RPMI8226 (cell line): ENCODE data around the gene ELOA2.
A peak's percentile ranks its signal among the peaks of the same experiment; 100 is the strongest.
"Not testable (repeated sequence)": the region's sequence is repeated elsewhere in the genome, so short reads cannot be mapped to it uniquely, and the experiment has no call there.

ENCODE experiments used
- DNase-seq: peaks from one replicate; pipeline ENCODE4 v3.0.0-alpha.2; 2015

ELOA2 gene, protein sequence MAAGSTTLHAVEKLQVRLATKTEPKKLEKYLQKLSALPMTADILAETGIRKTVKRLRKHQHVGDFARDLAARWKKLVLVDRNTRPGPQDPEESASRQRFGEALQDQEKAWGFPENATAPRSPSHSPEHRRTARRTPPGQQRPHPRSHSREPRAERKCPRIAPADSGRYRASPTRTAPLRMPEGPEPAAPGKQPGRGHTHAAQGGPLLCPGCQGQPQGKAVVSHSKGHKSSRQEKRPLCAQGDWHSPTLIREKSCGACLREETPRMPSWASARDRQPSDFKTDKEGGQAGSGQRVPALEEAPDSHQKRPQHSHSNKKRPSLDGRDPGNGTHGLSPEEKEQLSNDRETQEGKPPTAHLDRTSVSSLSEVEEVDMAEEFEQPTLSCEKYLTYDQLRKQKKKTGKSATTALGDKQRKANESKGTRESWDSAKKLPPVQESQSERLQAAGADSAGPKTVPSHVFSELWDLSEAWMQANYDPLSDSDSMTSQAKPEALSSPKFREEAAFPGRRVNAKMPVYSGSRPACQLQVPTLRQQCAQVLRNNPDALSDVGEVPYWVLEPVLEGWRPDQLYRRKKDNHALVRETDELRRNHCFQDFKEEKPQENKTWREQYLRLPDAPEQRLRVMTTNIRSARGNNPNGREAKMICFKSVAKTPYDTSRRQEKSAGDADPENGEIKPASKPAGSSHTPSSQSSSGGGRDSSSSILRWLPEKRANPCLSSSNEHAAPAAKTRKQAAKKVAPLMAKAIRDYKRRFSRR

DNA sequence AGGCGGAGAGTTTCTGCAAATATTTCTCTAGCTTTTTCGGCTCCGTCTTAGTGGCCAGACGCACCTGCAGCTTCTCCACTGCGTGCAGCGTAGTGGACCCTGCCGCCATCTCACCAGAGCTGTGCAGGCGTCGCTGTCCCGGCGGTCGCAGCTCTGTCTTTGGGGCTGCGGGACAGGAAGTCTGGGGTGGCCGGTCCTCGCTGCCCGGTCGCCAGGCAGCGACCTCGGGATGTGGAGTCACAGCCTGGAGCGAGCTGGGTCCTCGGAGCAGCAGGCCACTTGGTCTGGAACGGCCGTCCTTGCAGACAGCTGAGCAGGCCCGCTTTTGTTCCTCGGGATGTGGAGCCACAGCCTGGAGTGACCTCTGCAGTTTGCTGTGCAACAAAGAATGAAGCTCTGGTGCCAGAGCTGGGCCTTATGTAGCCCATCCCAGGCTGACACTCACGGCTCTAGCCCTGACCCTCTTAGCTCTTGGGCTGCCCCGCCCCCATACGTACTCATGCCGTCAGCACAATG is at the start of gene ELOA2:
Gene ELOA2 (minus strand): TSS at position 466 of the 516 bp plus-strand sequence. CDS start 357 bp downstream, at position 109.
- DNase-seq = no peak

DNA sequence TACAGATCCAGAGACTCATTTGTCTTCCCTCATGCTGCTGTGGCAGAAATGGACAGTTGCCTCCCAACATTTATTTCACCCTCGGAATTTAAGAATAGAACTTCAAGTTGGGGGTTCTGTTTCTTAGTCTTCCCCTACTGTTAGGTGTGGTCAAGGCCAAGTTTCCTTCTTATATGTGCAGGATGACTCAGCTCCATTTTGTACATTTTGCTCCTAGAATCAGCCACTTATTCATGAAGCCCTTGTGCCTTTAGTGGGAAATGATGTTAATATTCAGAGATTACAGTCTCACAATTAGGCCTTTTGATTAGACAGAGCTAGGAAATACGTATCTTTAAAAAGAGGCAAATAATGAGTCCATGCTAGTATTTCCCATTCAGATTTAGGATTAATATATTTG is 46.2 kb upstream of the ELOA2 start:
- no peak for DNase-seq

DNA sequence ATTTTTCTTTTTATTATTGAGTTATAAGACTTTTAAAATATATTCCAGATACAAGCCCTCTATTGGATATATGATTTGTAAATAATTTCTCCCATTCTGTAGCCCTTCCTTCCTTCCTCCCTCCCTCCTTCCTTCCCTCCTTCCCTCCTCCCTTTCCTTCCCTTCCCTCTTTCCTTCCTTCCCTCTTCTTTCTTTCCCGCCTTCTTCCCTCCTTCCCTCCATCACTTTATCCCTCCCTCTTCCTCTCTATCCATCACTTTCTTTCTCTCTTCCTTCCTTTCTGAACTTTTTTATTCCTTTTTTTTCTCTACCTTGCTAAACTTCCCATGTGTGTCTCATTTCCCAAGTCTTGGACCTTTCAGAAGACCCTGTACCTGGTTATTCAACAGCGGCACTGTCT is 45.5 kb upstream of the ELOA2 start:
- no peak for DNase-seq

DNA sequence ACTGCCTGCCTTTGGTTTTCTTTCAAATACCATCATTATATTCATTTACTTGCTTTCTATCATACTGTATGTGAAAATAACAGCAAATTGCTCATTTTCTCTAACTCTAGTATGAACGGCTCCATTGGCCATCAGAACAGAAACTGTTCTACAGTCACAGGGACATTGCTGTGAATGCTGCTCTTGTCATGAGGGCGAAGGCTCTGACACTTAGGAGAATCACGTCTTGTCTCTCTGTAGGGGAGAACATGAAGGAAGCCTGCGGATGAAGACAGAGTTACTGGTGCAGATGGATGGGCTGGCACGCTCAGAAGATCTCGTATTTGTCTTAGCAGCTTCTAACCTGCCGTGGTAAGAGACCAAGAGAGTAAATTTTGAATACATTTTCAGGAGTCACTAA is 41.7 kb upstream of the ELOA2 start:
- no peak for DNase-seq

DNA sequence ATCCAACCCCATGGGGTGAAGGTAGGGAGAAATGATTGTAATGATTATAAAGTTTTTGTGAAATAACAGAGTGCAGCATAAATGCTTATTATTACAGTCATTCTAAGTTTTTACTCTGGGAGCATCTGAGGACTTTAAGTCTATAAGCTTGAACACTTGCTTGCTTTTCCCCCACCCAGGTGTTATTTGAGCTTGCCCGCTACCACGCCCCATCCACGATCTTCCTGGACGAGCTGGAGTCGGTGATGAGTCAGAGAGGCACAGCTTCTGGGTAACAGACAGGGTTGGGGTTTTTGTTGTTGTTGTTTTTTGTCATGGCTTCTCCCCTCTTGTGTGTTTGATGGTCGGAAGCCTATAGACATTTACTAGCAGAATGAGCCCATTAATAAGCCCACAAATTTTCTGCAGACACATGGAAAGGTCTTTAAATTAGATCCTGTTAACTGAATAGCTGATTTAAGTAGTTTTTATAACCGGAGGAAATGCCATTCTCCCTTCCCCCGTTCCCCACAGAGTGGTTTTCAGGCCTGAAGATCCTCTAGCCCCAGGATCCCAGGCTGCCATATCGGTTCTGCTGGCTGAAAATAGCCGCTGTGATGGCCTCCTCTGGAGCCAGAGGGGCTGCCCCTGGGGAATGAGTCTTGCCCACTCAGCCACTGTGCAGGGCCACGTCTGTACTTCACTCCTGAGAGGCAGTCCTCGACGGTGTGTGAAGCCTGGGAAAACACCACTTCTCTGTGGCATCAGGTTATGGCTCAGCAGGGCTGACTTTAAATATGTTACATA is 39.9 kb upstream of the ELOA2 start:
- no peak for DNase-seq

DNA sequence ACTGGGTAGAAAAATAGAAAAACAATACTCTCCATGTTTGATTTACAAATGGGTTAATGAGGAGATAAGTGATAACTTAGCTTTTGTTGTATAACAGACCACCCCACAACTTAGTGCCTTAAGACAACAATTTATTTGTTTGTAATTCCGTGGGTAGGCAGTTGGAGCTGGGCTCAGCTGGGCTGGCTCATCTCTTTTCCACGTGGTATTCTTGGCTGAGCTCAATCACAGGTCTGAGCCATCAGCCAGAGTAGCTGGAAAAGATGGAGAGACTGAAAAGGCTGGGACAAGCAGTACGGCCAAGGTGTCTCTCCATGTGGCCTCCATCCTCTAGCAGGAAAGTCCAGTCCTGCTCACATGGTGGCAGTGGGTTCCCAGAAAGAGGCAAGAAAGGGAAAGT is 32.2 kb upstream of the ELOA2 start:
- no peak for DNase-seq

DNA sequence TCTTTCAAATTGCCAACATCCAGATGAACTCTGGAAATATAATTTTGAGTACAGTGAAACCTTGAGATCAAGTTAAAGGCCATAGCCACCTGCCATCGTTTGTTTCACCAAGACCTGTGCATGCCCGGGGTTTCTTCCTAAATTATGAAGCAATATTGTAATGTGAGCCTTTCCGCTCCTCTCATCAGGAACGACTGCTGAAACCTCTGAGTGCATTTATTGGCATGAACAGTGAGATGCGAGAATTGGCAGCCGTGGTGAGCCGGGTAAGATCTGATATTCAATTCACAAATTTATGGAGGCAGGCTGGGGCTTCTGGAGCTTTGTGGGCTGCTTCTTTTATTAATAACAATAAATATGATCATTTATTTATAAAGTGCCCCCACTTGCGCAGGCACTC is 27.7 kb upstream of the ELOA2 start:
- no peak for DNase-seq

DNA sequence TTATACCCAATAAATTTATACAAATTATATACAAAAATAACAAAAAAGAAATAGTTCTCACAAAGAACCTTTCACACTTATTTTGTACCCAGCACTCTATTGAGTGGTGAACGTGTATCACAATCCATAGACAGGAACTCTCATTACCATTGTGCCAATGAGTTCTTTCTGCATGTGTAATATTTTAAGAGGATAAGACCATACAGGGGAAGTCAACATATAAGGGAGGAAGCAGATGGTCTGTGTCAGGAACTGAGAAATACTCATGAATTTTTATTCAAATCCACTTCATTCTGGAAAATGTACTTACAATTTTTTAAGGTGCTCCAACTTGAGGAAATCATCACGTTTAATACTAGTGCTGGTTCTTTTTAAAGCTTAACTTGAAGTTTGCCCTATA is 27.1 kb upstream of the ELOA2 start:
- DNase-seq = no peak

DNA sequence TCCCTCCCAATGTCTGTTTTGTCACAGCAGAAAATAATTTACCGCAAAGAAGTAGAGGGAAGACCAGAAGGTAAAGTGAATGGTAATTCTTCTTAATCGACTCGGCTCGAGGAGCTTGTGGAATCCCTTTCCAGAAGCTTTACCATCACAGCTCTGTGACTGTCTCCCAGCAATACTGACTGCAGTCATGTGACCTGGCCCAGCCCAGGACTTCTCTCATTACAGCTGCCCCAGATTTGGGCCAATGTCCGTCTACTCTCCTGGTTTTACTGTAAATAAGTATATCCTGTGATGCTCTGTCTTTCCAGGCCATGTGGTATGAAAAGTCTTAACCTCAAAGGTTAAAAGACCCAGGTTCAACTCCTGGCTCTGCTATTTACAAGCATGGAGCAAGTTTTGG is 18.9 kb upstream of the ELOA2 start:
- DNase-seq = no peak

DNA sequence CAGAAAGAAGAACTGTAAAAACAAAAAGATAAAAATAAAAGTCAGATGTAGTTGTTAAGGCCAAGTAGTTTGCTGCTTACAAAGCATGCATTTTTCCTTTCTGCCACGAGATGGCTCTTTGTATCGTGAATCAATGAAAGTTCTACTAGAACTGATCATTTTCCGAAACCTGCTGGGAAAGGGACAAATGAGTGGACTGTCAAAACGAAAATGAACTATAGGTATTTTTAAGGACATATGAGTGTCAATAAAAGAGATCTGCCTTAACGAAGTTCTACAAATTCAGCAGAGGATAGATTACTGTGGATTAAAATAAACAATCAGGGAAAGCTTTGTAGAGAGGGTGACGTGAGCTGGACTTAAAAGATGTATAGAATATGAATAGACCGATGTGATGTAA is 15.0 kb upstream of the ELOA2 start:
- DNase-seq = peak; percentile 50

DNA sequence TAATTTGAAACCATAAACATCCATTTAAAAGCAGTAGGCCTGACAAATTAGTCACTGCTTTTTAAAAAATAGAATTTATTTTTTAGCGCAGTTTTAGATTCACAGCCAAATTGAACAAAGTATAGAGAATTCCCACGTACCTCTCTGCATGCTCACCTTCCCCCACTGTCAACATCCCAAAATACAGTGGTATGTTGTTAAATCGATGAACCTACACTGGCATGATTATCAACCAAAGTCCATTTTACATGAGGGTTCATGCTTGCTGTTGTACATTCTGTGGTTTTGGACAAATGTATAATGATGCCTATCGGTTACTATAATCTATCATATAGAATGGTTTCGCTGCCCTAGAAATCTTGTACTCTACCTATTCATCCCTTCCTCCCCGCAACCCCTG is 5.6 kb upstream of the ELOA2 start:
- DNase-seq = no peak

DNA sequence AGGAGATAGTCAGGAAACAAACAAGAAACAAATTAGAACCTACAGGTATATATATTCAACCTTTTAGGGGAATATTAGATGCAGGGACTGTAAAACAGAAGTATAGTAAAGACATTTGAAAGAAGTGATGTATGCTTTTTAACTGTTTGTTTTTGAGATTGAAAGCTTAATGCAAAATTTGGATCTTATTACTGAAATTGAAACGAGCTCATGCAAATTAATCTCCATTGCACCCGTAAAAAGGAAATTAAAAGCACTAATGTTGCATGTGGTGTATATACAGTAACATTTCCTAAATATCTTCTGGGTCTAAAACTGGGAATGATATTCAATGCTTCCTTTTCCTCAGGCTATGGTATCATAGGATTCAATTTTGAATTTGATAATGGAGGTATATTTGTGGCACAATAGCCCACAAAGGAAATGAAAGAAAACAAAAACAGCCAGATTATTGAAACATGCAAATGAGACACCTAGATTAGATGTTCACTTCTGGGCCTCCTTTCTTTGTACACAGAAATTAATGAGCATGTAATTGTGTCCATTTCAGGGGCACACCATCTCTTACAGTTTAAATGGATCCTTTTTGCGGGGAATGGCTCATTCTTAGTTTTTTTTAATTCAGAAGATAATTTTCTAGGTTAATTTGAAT is 1.6 kb upstream of the ELOA2 start:
- DNase-seq = no peak

DNA sequence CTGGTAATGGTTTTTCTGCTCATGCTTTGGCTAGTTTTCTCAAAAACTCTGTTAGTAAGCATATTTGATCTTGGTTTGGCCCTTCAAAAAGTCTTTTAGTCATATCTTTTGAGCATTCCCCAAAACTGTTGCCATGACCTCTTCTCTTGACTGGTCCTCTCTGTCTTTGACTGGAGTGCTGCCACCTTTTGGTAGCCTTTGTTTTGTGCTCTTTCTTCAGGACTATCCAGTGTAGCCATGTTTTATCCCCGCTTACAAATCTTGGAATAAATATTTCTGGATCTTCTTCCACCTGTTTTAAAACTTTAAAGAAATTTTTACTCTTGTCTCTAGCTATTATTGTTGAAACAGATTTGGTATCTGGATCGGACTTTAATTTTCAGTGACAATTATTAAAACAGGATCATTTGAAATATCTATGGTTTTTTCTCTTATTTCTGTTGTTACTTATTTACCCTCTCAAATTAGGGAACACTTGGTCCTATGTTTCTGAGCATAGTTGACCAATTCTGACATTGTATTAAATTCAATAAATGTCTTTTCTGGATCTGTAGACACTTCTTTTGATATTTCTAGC is 965 bp upstream of the ELOA2 start:
- peak; percentile 37 for DNase-seq

DNA sequence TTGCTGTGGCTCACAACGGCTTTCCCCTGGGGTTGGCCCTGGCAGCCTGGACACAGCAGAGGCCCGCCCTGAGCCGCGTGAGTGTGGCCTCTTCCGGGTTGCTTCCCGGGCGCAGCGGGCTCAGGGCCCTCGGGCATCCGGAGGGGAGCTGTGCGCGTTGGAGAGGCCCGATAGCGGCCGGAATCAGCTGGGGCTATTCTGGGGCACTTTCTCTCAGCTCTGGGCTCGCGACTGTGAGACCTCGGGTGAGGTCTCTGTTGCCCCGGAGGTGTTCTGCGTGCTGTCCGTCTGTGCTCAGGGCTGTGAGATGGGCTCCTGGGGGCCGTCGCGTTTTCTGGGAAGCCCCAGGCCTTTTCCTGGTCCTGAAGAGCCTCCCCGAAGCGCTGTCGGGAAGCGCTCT is 830 bp downstream of the ELOA2 start:
- not testable (repeated sequence) for DNase-seq

DNA sequence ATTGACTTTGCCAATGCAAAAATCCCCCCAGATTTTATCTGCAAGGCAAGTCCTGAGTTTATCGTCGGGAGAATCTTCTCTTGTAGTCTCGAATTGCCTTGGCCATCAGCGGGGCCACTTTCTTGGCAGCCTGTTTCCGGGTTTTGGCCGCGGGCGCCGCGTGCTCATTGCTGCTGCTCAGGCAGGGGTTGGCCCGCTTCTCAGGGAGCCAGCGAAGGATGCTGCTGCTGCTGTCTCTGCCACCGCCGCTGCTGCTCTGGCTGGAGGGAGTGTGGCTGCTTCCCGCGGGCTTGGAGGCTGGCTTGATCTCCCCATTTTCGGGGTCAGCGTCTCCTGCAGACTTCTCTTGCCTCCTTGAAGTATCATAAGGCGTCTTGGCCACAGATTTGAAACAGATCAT is 2.5 kb downstream of the ELOA2 start:
- DNase-seq = no peak

DNA sequence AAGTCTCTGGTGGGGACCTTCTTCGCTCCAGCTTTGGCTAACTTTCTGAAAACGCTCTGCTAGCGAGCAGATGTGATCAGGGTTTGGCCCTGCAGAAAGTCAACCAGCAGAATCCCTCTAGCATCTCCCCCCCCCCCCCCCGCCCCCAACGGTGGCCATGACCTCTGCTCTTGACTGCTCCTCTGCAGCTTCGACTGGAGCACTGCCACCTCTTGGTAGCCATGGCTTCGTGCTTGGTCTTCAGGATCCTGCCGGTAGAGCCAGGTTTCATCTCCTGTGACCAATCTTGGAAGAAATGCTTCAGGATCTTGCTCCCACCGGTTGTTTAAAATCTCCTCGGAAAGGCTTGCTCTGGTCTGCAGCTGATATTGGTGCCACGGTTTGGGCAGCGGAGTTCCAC is 4.5 kb downstream of the ELOA2 start:
- DNase-seq = not testable (repeated sequence)

DNA sequence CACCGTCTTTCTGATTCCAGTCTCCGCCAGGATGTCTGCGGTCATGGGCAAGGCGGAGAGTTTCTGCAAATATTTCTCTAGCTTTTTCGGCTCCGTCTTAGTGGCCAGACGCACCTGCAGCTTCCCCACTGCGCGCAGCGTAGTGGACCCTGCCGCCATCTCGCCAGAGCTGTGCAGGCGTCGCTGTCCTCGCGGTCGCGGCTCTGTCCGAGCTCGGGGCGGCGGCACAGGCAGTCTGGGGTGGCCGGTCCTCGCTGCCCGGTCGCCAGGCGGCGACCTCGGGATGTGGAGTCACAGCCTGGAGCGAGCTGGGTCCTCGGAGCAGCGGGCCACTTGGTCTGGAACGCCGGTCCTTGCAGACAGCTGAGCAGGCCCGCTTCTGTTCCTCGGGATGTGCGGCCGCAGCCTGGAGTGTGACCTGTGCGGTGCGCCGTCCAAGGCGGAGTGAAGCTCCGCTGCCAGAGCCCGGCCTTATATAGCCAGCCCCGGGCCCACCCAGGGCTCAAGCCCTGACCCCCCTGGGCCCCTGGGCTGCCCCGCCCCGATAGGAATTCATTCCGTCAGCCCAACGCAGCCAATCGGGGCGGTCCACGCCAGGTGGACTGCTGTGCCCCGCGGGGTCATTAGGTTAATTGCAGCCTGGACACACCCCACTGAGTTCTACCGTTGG is 5.6 kb downstream of the ELOA2 start:
- not testable (repeated sequence) for DNase-seq

DNA sequence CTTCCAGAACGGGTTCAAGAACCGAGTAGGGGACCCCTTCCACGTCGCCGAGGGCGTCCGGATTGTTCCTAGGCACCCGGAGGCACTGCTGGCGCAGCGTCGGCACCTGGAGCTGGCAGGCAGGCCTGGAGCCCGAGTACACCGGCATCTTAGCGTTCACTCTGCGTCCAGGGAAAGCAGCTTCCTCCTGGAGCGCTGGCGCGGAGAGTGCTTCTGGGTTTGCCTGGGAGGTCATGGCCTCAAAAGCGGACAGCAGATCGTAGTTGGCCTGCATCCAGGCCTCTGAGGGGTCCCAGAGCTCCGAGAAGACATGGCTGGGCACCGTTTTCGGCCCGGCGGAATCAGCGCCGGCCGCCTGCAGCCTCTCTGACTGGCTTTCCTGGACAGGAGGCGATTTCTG is 6.7 kb downstream of the ELOA2 start:
- not testable (repeated sequence) for DNase-seq

DNA sequence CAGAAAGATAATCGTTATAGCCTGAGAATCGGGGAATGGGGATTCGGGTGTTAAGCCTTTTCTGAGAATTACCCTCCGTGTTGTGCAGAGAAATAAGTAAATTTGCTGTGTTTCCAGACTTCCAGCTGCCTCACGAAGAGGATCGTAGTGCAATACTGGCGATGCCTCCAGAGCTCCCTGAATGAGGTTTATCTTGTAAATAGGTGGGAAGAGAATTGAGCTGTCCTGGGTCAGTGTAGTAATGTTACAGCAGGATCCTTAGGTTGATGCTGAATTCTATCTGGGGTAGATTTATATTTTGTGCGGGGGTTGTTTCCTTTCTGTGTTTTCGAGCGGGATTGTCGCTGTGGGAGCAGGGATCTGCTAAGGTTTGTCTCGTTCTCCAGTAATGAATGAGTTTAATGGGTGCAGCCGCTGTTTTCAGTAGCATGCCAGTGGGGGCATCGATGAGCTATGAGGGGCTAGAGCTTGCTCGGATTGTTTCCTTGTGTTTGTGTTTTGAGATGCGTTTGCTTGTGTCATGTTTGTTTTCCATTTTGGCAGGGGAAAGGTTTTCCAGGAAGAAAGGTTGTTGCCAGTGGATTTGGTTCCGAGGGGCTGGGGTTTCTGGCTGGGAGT is 9.8 kb downstream of the ELOA2 start:
- DNase-seq = not testable (repeated sequence)

DNA sequence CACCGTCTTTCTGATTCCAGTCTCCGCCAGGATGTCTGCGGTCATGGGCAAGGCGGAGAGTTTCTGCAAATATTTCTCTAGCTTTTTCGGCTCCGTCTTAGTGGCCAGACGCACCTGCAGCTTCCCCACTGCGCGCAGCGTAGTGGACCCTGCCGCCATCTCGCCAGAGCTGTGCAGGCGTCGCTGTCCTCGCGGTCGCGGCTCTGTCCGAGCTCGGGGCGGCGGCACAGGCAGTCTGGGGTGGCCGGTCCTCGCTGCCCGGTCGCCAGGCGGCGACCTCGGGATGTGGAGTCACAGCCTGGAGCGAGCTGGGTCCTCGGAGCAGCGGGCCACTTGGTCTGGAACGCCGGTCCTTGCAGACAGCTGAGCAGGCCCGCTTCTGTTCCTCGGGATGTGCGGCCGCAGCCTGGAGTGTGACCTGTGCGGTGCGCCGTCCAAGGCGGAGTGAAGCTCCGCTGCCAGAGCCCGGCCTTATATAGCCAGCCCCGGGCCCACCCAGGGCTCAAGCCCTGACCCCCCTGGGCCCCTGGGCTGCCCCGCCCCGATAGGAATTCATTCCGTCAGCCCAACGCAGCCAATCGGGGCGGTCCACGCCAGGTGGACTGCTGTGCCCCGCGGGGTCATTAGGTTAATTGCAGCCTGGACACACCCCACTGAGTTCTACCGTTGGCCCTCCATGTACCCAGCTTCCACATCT is 11.5 kb downstream of the ELOA2 start:
- DNase-seq = not testable (repeated sequence)

DNA sequence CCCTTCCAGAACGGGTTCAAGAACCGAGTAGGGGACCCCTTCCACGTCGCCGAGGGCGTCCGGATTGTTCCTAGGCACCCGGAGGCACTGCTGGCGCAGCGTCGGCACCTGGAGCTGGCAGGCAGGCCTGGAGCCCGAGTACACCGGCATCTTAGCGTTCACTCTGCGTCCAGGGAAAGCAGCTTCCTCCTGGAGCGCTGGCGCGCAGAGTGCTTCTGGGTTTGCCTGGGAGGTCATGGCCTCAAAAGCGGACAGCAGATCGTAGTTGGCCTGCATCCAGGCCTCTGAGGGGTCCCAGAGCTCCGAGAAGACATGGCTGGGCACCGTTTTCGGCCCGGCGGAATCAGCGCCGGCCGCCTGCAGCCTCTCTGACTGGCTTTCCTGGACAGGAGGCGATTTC is 12.6 kb downstream of the ELOA2 start:
- DNase-seq = not testable (repeated sequence)
